ENCODE measurements around the gene IKZF3.
A peak's percentile ranks its signal among the peaks of the same experiment; 100 is the strongest.
"Not testable (repeated sequence)": the region's sequence is repeated elsewhere in the genome, so short reads cannot be mapped to it uniquely, and the experiment has no call there.

The IKZF3 gene

DNA sequence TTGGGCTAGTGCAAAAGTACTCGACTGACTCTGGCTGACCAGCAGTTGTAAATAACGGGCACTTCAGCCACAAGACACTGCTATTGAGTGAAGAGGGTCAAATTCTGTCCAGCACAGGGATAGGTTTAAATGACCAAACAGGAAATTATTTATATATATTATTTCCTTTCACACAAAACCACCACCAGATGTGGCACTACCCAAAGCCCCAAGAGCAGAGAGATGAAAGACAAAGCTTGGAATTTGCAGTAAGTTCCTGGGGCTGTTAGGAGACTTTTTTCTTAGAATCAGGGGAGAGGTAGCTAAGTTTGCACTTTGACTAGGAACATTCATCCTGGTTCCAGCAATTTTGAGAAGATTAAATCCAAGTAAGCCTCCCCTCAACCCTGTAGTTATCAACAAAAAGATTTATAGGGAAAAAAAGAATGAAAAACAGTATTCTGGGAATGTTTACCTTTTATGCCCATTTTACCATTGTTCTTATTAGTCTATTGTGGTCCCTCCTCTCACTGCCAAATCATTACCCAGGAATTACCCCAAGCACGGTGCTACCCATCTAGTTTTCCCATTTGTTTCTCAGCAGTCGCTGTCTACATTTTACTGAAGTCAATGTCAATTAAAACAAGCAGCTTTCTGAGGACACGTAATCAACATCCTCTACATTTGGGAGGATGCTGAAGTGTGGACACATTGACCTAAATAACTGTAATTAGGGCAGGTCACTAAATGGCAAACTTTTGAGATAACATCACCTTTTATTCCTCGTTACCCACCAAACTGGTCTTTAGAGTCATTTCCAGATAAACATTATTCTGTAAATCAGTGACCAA lies 82.9 kb downstream of the IKZF3 start:
- peak; percentile 50 for DNase-seq (ENCODE audit: low spot score)

DNA sequence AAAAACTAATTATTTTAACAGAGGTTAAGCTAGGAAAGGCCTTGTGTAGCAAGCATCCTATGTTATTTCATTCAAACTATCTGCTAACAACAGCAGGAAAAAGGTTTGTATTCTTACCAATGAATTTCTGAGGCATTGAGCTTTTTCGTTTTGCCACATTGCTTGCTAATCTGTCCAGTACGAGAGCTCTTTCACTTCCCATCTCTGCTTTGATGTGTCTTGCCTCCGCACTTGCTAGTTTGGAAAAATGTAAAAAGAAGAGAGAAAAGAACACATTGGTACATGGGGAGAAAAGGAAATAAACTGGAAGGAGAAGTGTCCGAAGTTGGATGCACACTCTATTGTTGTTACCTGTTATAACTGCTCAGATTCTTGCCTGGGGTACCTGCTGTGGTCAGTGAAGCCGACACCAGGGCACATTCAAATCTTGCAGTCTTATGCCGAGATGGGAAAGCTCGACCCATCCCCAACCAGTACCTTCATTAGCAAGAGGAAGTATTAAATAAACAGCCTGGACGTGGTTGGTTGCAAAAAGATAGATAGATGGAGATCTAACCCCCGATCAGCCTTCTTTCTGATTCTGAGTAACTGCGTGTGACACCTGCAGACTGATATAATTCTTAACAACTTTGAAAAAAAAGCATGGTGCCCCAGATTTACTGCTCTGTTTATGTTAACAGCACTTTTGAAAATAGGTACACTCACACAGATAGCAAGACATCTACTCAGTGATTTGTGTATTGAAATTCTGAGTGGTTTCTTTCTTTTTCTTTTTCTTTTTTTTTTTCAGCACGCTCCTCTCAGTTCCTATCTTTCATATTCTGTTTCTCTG lies 86.4 kb downstream of the IKZF3 start:
- DNase-seq (ENCODE audit: low spot score), result peak; percentile 73

DNA sequence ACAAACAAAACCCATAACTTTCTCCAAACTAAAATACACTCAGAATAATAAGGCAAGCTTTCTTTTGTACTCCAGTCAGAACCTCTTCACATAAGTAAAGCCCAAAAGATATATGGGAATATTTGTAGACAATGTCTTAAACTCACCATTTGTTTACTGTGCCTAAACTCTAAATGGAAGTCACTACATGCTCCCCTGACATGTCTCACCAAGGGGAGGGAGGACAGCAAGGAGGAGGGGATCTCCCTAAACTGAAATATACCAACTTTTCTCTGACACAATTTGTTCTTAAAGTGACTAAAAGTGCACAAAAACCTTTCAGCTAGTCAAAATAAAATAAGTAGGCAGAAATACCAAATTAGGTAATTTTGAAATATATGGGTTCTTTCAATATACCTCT lies 87.9 kb downstream of the IKZF3 start:
- peak; percentile 53 for DNase-seq (ENCODE audit: low spot score)

DNA sequence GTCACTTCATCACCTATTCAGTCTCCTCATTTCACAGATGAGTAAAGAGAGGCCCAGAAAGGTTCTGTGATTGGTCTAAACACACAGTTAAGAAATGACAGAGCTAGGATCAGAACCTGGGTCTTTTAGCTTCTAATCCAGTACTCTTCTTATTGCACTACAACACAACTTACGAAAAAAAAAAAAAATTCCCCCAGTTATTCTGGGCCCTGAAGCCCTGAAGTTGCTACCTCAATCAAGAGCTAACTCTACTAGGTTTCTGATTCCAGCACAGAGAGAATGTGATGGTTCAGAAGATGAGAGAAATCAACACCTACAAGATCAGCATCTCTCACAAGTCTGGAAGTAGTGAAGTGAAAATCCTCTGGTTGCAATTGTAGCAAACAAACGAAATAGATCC lies 89.1 kb downstream of the IKZF3 start:
- no peak for DNase-seq (ENCODE audit: low spot score)

DNA sequence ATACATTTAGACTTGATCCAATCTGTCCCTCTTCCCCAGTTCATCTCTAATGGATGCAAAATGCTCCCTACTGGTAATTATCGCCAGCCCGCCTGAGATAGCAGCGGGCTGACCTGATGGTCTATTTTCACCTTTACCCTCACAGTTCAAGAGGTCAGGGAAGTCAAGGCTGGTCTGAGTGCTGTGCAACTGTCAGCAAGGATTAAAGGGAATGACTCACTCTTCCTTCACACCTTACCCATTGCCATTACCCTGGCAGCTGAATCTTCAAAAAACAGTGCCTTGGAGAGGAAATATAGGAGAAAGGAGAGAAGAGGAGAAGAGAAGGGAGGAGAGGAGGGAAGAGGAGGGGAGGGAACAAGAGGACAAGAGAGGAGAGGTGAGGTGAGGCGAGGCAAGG lies 90.1 kb downstream of the IKZF3 start:
- peak; percentile 30 for DNase-seq (ENCODE audit: low spot score)

DNA sequence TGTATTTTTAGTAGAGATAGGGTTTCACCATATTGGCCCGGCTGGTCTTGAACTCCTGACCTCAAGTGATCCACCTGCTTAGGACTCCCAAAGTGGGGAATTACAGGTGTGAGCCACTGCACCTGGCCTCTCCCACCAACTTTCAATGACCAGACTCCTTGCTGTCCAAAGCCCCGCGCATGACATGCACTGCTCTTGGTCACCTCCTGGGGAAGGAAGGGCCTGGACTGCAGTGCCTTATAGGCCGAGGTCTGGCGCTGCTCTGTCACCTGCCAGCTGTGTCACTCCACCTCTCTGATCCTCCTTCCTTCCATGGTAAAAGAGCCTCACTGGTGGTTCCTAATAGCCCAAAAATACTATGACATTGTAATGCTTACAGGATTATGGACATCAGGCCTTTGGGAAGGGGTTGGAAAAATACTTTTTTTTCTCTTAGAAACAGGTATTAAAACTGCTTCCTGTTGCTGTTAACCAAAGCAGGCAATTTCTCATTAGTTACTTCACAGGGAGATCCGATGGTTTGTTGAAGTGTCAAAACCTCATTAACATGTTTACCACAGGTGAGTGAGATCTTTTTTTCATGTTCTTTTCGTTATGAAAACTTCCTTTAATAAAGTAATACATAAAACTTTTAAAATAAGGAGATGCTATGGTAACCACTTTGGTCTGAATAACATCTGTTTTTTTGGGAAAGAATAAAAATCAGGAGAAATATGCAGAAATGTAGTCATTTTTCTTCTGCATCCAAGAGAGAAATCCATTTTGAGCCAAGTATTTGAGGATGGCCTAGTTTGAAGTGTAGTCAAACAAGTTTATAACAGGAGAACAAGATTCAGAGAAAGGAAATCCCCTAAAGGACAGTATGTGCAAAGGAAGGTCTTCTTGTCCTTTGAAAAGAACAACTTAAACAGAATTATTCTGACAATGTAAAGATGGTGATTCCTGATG lies 90.9 kb downstream of the IKZF3 start:
- peak; percentile 53 for DNase-seq (ENCODE audit: low spot score)

DNA sequence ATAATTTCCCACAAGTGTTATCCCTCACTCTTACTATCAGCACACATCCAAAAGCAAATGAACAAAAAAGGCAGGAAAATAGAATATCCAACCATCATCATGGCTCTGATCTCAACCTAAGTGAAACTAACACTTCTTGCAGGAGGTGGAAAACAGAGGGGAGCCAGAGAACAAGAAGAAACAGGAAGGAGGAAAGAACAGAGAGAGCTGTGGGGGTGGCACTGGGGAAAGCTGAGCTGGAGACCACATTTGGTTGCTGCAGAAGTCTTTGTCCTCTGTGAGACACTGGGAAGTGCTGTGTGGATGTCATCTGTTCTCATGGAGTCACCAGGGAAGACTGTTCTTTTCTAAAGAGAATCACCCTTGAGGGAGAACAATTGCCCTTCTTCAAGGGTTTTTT lies 91.7 kb downstream of the IKZF3 start:
- no peak for DNase-seq (ENCODE audit: low spot score)

DNA sequence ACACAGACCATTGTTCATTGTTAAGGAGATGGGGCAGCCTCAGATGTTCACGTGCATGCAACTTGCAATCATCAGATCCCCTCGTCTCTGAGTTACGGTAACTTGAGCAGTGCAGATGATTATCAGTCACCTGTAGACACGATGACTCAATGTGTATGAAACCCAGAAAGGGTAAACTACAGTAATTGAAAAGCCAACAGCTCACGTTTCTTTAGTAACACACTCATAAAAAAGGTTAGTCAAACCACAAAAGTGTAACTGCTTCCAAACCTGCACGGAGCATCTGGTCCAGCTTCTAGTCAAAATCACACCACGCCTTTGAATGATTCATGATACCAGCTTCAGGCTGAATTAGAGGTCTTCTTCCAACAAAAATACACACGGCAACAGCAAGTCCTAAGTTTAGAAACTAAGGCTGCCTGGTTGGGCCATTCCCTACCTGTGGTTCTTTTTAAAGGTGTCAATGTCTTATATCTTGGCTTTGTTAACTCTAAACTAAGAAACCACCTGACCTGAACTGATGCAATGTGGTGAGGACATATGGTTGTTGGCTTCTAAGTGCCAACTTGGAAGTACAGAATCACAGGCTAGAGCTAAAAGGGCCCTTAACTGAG lies 94.0 kb downstream of the IKZF3 start:
- peak; percentile 93 for DNase-seq (ENCODE audit: low spot score)

DNA sequence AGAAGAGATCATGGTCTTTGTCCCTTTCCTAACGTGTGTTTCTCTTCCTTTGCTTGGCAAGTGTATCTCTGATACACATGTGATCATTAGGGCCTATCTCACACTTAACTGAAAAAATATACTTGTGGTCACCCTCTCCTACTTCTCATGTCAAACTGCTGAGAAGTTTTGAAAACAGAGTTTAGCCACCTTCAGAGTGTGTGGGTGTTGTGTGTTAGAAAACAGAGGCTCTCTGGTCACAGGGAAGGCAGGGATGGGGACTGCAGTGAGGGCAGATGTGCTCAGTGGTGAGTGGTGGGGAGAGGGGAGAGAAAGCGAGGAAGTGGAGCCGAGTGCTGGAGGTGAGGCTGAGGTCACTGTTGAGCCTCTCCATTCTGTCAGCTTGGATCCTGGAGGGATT lies 97.0 kb downstream of the IKZF3 start:
- no peak for DNase-seq (ENCODE audit: low spot score)

DNA sequence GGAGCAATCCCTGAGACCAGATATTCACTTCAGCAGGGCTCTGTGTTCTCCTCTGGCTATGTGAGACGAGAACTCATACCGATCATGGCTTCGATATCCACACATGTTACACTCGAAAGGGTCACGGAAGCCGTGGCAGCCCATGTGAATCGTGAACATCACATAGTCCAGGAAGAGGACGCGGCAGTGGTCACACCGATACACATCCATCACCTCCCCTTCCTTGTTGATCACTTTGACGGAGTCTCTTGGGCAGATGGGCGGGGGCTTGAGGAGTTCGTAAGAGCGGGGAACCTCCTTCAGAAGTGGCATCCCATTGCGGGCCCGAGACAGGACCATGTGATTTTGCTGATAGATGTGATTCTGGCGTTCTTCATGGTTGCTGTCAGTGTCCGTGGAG lies 98.3 kb downstream of the IKZF3 start:
- no peak for DNase-seq (ENCODE audit: low spot score)

DNA sequence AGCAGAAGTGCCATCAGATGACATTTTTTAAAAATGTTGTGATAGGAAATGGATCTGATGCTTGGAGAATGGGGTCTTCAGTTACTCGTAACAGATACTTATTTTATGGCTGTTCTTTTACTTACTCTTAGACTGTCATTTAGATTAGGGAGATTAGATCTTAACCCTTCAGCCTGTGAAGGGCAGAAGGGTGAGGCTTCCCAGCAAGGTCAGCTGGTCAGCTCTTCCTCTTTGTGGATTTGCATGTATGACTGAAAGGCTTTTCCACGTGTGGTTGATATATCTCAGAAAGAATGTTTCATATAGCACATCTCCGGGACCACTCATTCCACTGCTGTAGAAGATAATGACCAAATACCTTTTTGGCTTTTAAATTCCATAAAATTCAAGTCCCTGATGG lies 98.9 kb downstream of the IKZF3 start:
- DNase-seq (ENCODE audit: low spot score), result no peak

DNA sequence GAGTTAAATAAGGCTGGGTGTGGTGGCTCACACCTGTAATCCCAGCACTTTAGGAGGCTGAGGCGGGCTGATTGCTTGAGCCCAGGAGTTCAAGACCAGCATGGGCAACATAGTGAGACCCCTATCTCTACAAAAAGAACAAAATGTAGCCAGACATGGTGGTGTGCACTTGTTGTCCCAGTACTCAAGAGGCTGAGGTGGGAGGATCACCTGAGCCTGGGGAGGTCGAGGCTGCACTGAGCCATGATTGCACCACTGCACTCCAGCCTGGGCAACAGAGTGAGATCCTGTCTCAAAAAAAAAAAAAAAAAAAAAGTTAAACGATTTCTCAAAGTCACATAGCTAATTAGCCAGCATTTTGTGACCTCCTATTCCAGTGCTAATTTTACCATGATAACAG lies 99.9 kb downstream of the IKZF3 start:
- not testable (repeated sequence) for DNase-seq (ENCODE audit: low spot score)

DNA sequence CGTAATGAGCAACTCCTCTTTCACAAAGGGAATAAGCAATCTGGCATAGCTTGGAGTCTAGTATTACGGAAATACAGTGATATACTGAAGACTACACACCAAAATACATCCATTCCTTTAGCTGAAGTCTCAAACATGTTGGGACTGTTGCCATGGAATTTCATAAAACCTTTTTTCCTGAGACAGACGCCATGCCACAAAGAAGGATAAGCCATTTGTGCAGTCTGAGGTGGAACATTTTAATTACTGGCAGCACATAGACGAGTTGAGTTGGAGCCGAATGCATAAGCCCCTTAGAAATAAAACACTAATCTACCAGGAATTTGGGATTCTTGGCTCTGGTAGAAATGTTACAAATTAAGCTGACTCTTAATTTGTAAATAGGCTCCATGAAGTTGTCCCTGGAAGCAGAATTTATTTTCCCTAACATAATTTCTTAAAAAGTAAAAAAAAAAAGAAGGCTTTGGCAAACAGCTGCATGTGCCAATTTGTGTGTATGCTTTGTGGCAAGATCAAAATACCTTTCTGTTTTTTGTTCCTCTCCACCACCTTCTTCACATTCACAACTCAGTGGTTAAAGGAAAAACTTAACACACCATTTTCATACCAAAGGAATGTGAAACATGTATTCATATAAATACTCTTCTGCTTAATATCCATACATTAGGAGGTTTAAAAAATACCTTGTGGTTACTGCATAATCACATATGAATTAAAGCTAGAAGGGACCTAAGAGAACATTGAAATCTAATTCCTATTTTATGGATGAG lies 100.9 kb downstream of the IKZF3 start:
- no peak for DNase-seq (ENCODE audit: low spot score)

DNA sequence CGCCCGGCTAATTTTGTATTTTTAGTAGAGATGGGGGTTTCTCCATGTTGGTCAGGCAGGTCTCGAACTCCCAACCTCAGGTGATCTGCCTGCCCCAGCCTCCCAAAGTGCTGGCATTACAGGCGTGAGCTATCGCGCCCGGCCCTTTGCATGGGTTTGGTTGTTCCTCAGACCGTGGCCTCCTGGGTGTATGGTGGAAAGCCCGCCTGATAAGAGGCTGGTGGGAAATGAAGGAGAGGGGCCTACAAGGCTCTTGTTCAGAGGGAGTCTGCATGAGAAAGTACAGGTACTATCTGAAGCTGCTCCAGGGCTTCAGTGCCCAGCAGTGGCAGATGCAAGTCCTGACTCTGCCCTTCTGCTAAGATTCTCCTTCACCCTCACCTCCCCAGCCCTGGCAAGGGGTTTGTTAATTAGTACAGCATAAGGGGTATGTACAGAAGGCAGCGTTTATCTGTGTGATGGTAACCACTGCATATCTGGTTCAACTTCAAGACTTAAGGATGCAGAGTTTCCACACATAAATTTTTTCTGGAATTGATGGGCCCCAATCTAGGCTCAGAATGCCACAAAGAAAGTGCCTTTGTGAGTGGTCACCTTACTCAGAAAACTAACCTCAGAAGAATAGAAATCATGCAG lies 102.1 kb downstream of the IKZF3 start:
- no peak for DNase-seq (ENCODE audit: low spot score)

DNA sequence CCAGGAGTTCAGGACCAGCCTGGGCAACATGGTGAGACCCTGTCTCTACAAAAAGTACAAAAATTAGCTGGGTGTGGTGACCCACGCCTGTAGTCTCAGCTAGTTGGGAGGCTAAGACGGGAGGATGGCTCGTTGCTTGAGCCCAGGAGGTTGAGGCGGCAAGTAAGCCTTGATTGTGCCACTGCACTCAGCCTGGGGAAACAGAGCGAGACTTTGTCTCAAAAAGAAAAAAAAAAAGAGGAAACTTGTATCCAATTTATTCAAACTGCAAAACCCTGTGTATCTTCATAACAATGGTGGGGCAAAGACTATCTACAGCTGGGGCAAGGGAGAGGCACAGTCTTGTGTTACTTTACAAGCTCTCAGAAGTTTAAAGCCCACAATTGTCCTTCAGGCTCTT lies 104.9 kb downstream of the IKZF3 start:
- no peak for DNase-seq (ENCODE audit: low spot score)

DNA sequence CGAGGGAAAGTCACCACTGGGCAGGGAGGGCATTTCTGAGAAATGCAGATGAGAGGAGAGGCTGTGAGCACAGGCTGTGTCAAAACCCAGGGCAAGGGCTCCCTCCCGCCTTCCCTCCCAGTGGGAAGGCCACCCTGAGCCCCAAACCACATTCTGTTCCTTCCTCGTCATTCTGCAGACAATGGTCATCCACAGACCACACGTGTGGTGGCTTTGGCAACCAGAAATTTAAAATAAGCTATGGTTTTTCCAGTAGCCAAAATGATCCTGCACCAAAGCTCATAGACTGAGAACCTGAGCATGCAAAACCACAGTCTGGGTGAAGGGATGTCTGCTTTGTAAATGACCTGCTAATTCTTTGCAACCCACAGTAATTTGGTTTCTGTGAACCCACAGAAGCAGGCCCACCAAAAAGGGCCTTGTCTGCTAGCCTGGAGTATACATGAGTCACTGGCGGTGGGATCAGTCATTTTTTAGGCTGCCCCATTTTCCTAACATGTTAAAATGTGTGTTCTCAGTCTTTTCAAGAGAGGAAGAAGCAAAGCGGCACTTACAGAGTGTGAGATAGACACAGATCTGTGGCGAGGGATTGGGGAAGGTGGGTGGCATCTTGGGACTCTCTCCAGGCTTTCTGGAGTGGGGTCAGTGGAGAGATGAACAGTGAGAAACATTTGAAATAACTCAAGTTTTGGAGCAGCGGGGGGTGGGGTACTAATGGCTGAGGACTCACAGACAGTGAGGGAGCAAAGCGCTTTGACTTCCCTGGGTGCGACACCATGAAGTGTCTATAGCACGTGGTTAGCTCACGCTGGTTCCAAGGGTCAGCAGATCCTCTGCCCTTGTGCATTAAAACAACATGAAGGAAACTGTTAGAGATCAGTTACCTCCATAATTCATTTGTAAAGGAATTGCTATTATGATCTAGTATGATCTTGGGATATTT lies 105.9 kb downstream of the IKZF3 start:
- peak; percentile 91 for DNase-seq (ENCODE audit: low spot score)

DNA sequence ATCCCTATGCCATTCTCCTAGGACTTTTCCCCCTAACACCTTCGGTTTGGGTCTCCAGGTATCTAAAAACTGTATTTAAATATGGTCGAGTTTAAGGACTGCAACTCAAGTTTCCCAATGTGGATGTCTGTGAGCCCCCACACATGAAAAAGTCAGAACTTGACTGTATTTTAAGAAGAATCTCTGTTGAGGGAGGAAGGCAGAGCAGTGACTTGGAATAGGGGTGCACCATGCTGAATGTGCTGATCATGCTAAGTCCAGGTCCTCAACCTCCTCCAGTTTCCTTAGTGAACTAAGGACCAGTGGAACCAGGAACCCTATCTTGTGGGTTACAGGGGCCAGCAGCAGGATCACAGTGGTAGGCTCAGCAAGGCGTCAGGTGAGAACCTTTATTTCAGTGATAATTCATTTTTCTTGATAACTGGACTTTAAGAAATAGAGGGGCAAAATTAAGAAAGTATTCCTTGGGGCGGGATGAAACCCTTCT lies 106.9 kb downstream of the IKZF3 start:
- no peak for DNase-seq (ENCODE audit: low spot score)

DNA sequence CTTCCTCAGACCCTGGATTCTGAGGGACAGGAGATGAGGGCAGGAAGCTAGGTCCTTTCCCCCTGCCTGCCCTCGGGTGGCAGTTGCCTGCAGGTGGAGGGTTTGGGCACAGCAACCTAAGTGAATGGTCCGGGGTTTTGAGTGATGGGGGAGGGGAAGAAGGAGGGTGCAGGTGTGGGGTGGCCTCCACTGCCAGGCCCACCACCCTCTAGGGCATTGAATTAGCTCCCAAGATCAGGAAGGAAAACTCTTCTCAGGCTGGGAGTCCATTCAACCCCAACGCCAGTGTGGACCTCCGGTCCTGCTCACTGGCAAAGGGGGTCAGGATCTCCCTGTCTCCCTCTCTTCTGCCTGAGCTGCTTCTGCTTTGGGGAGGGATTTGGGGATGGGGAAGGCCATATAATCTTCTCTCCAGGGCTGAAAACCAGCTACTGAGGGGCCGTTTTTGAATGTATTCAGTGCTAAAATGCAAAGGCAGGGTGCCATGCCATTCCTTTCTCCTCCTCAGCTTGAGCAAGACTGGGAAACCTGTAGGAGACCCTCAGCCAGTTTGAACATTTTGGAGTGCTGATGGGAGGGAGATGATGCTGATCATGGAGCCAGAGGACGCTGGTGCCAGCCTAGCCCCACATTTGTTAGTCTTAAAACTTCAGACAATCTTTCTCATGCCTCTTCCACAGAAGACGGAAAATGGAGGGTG lies 107.6 kb downstream of the IKZF3 start:
- no peak for DNase-seq (ENCODE audit: low spot score)
